ENCODE measurements around the gene CHRNB1.

Gene CHRNB1

GRCh38 chr17:7444682-7445618 is at the start of gene CHRNB1:
CHRNB1 (plus strand) TSS chr17:7445061; CDS start chr17:7445128, 67 bp downstream.
- DNase-seq (ENCODE audit: low read depth), result no peak

GRCh38 chr17:7396147-7396546 is 48.7 kb upstream of the CHRNB1 start:
- DNase-seq (ENCODE audit: low read depth), result no peak

- DNase-seq (ENCODE audit: low read depth), result no peak
Measured at GRCh38 chr17:7398612-7399011, 46.2 kb upstream of the CHRNB1 start.

- DNase-seq (ENCODE audit: low read depth), result no peak
Measured at GRCh38 chr17:7403043-7403726, 41.7 kb upstream of the CHRNB1 start.

- no peak for DNase-seq (ENCODE audit: low read depth)
Measured at GRCh38 chr17:7403727-7403976, 41.2 kb upstream of the CHRNB1 start.

- DNase-seq (ENCODE audit: low read depth), result peak; percentile 89
Measured at GRCh38 chr17:7403977-7404736, 40.7 kb upstream of the CHRNB1 start, which contains the start of gene TMEM256. TMEM256 (minus strand) TSS chr17:7404097; CDS start chr17:7404084, 13 bp downstream.

- DNase-seq (ENCODE audit: low read depth), result no peak
Measured at GRCh38 chr17:7404737-7405349, 40.0 kb upstream of the CHRNB1 start.

GRCh38 chr17:7405350-7406234 is 39.3 kb upstream of the CHRNB1 start:
- DNase-seq (ENCODE audit: low read depth), result no peak

- DNase-seq (ENCODE audit: low read depth), result no peak
Measured at GRCh38 chr17:7406235-7406825, 38.5 kb upstream of the CHRNB1 start.

- DNase-seq (ENCODE audit: low read depth), result no peak
Measured at GRCh38 chr17:7407082-7407481, 37.8 kb upstream of the CHRNB1 start.

- DNase-seq (ENCODE audit: low read depth), result no peak
Measured at GRCh38 chr17:7407485-7408251, 37.2 kb upstream of the CHRNB1 start, which contains the start of gene NLGN2. NLGN2 (plus strand) TSS chr17:7407845; CDS start chr17:7408256, 411 bp downstream.

- no peak for DNase-seq (ENCODE audit: low read depth)
Measured at GRCh38 chr17:7408252-7408727, 36.6 kb upstream of the CHRNB1 start.

- no peak for DNase-seq (ENCODE audit: low read depth)
Measured at GRCh38 chr17:7408863-7409262, 36.0 kb upstream of the CHRNB1 start.

- no peak for DNase-seq (ENCODE audit: low read depth)
Measured at GRCh38 chr17:7409716-7410115, 35.1 kb upstream of the CHRNB1 start.

- DNase-seq (ENCODE audit: low read depth), result no peak
Measured at GRCh38 chr17:7410634-7411426, 34.0 kb upstream of the CHRNB1 start.

- no peak for DNase-seq (ENCODE audit: low read depth)
Measured at GRCh38 chr17:7411427-7411750, 33.5 kb upstream of the CHRNB1 start.

GRCh38 chr17:7413346-7413985 is 31.4 kb upstream of the CHRNB1 start:
- no peak for DNase-seq (ENCODE audit: low read depth)

GRCh38 chr17:7414837-7415236 is 30.0 kb upstream of the CHRNB1 start:
- DNase-seq (ENCODE audit: low read depth), result no peak

GRCh38 chr17:7415784-7416183 is 29.1 kb upstream of the CHRNB1 start:
- DNase-seq (ENCODE audit: low read depth), result no peak

All from stimulated activated CD8-positive, alpha-beta memory T cell treated with anti-CD3 and anti-CD28 coated beads, Interleukin-15, amount 100 ng/mL, for 1 hour (primary cell).